DND-41 (cell line): Measurements from ENCODE around the gene COG3.
"Not testable (repeated sequence)": the region's sequence is repeated elsewhere in the genome, so short reads cannot be mapped to it uniquely, and the experiment has no call there.

Experiments used
- EZH2 ChIP-seq: IDR thresholded peaks from 3 replicates; pipeline ENCODE4 v1.6.1; 2012; ENCODE audit warnings: borderline replicate concordance, low read depth, mild to moderate bottlenecking, moderate library complexity, low read length, inconsistent platforms; ENCODE audit not compliant: severe bottlenecking
- TF ChIP-seq, protein P1 (sequence below): IDR thresholded peaks from 2 replicates; pipeline ENCODE4 v1.5.1; 2012; ENCODE audit warnings: borderline replicate concordance, low read length, moderate library complexity, mild to moderate bottlenecking; ENCODE audit not compliant: poor library complexity, severe bottlenecking; ENCODE audit errors: extremely low read depth

DNA sequence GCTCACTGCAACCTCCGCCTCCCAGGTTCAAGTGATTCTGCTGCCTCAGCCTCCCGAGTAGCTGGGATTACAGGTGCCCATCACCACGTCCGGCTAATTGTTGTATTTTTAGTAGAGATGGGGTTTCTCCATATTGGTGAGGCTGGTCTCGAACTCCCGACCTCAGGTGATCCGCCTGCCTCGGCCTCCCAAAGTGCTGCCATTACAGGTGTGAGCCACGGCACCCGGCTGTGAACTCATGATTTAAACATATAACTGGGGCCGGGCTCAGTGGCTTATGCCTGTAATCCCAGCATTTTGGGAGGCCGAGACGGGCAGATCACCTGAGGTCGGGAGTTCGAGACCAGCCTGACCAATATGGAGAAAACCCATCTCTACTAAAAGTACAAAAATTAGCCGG is 45.4 kb upstream of the COG3 start:
- TF ChIP-seq, protein P1, sequence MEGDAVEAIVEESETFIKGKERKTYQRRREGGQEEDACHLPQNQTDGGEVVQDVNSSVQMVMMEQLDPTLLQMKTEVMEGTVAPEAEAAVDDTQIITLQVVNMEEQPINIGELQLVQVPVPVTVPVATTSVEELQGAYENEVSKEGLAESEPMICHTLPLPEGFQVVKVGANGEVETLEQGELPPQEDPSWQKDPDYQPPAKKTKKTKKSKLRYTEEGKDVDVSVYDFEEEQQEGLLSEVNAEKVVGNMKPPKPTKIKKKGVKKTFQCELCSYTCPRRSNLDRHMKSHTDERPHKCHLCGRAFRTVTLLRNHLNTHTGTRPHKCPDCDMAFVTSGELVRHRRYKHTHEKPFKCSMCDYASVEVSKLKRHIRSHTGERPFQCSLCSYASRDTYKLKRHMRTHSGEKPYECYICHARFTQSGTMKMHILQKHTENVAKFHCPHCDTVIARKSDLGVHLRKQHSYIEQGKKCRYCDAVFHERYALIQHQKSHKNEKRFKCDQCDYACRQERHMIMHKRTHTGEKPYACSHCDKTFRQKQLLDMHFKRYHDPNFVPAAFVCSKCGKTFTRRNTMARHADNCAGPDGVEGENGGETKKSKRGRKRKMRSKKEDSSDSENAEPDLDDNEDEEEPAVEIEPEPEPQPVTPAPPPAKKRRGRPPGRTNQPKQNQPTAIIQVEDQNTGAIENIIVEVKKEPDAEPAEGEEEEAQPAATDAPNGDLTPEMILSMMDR, result not testable (repeated sequence)
- TF ChIP-seq EZH2, result not testable (repeated sequence)
